Adrenal gland (tissue), 12 donors: ENCODE results near the gene MPDZ. TPM values are rescaled to one million over a fixed set of nuclear protein-coding genes. Genes with fewer than 3 reads are reported as not detected.
"Not testable (repeated sequence)": the region's sequence is repeated elsewhere in the genome, so short reads cannot be mapped to it uniquely, and the experiment has no call there.

Source experiments
- DNase-seq, 7 donors: peaks; one replicate each; pipeline ENCODE4 v3.0.0-alpha.2; 2019 to 2020
- H3K27ac ChIP-seq, 5 donors: fragments of 200-600 bp; sonication (generic) in 4 of 5; 1 replicate in 3 of 5; 2 replicates in 2 of 5; pipeline versions ENCODE4 v1.5.1 to v1.8.0; 2016 to 2020; ENCODE audit warnings: mild to moderate bottlenecking in 1 of 5
- H3K27me3 ChIP-seq: fragments of 200-600 bp; 2 replicates; pipeline ENCODE4 v1.8.0; 2021
- H3K36me3 ChIP-seq, 2 donors: fragments of 200-600 bp; replicated peaks in 1 of 2; 1 replicate in 1 of 2; 2 replicates in 1 of 2; pipeline versions ENCODE4 v1.5.1 to v1.8.0; 2018 to 2022
- H3K4me1 ChIP-seq, 2 donors: fragments of 200-600 bp; replicated peaks in 1 of 2; 1 replicate in 1 of 2; 2 replicates in 1 of 2; pipeline versions ENCODE4 v1.5.1 to v1.8.0; 2018 to 2021
- H3K4me3 ChIP-seq, 4 donors: fragments of 200-600 bp; sonication (generic) in 3 of 4; one replicate each; pipeline ENCODE4 v1.5.1; 2016 to 2018
- H3K9me3 ChIP-seq, 3 donors: fragments of 200-600 bp; sonication (generic) in 1 of 3; replicated peaks in 1 of 3; 1 replicate in 2 of 3; 2 replicates in 1 of 3; pipeline versions ENCODE4 v1.5.1 to v1.8.0; 2016 to 2021
- CTCF ChIP-seq, 6 experiments: fragments of 450-650 bp in 4 of 6; fragments of 200-600 bp in 2 of 6; sonication (generic) in 1 of 6; IDR thresholded peaks; 1 replicate in 5 of 6; 2 replicates in 1 of 6; pipeline versions ENCODE4 v1.5.1 to v1.8.0; 2016 to 2021; ENCODE audit warnings: antibody characterized with exemption in 6 of 6, mild to moderate bottlenecking in 2 of 6, moderate library complexity in 1 of 6
- POLR2A ChIP-seq, 2 donors: fragments of 450-650 bp; IDR thresholded peaks; one replicate each; pipeline ENCODE4 v1.6.1; 2017; ENCODE audit warnings: antibody characterized with exemption in 2 of 2, mild to moderate bottlenecking in 2 of 2, moderate library complexity in 1 of 2
- WGBS, 4 donors: extraction: QIAGEN DNeasy Blood & Tissue Kit in 2 of 4; methylation state at CpG; one replicate each; pipeline versions ENCODE4 v1.1.5 to v1.1.7; 2013 to 2017; 5-methylcytosine and 5-hydroxymethylcytosine counted together
- intact Hi-C, 2 donors: fragments of 100-400 bp; cut with DNase I; formaldehyde crosslinking; loops; one replicate each; pipeline versions ENCODE4 v1.14.1 to v1.15.0; 2022 to 2023
- polyA plus RNA-seq, 3 donors: library from polyadenylated mRNA; stranded (reverse); fragments of 200-250 nt in 2 of 3; fragments of 350-450 nt in 1 of 3; fragmentation: Illumina TruSeq in 1 of 3; extraction: RNeasy Lipid Tissue Mini Kit (QIAGEN cat#74804) in 1 of 3; gene quantifications; one replicate each; pipeline ENCODE4 v1.2.3, GENCODE V29; 2013 to 2014
- total RNA-seq, 9 donors: library from RNA; depleted of rRNA in 4 of 9; stranded (reverse); fragments of >200 nt in 4 of 9; fragments of 120-200 nt in 1 of 9; fragmentation: NEBNext Ultra II Directional in 1 of 9; extraction: Animal tissue kit (Norgen Biotek cat#: 25700) in 1 of 9; gene quantifications; one replicate each; pipeline versions ENCODE4 v1.1.0 to v1.2.4, GENCODE V29; 2013 to 2023
- donor health status: healthy with polysubstance abuse.
- donor health status: Bipolar disorder and iron deficiency.
- donor health status: DM: yes; HTN: yes; CAD: no.
- donor health status: DM: no; HTN: no; CAD: no.
- donor health status: DM: no; HTN: no; CAD: no.
- donor health status: DM: yes; HTN: yes; CAD: no.

MPDZ gene
- total and polyA plus RNA-seq, 12 donors: 10.7 to 46.0 (median 27.7) TPM

GRCh38 chr9:13234932-13235331, 44.6 kb downstream of the MPDZ start:
- Histone ChIP-seq H3K36me3 (no peaks in the 10 kb centered on the region), H3K9me3 (no peaks in the 10 kb centered on the region), H3K4me1 (no peaks in the 10 kb centered on the region), H3K4me3 (no peak overlapping the region), H3K27ac (no peak overlapping the region), H3K27me3 (no peaks in the 10 kb centered on the region)
- 87 to 97% (median 89%) methylated on average over 1 of the region's 1 CpG for WGBS, 4 donors
- intact Hi-C loops: no loop called here
- TF ChIP-seq POLR2A (IDR thresholded peaks at IDR 0.05): no peak
- no peak for DNase-seq

GRCh38 chr9:13228431-13228830, 51.1 kb downstream of the MPDZ start:
- Histone ChIP-seq H3K36me3 (no peaks in the 10 kb centered on the region), H3K27ac (no peak overlapping the region), H3K9me3 (no peaks in the 10 kb centered on the region), H3K4me3 (no peak overlapping the region), H3K27me3 (no peaks in the 10 kb centered on the region), H3K4me1 (no peaks in the 10 kb centered on the region)
- WGBS, 4 donors: 92 to 98% (median 95%) methylated on average over 1 of the region's 1 CpG
- no peak for TF ChIP-seq CTCF (IDR thresholded peaks at IDR 0.05)
- no peak for TF ChIP-seq POLR2A (IDR thresholded peaks at IDR 0.05)
- DNase-seq: no peak
- intact Hi-C loops: no loop called here

- DNase-seq: no peak
- Histone ChIP-seq H3K27ac (no peak overlapping the region), H3K4me1 (no peaks in the 10 kb centered on the region), H3K9me3 (no peaks in the 10 kb centered on the region), H3K27me3 (no peaks in the 10 kb centered on the region), H3K36me3 (no peaks in the 10 kb centered on the region), H3K4me3 (no peak overlapping the region)
- TF ChIP-seq CTCF (IDR thresholded peaks at IDR 0.05): no peak
- TF ChIP-seq POLR2A (IDR thresholded peaks at IDR 0.05): no peak
- intact Hi-C loops: no loop called here
- WGBS, 4 donors: 80 to 91% (median 82%) methylated on average over 2 of the region's 2 CpGs
Observed at GRCh38 chr9:13224366-13224765, 55.1 kb downstream of the MPDZ start.

GRCh38 chr9:13222733-13223132, 56.8 kb downstream of the MPDZ start:
- intact Hi-C loops, H3K4me1 ChIP-seq, DNase-seq, H3K4me3 ChIP-seq, H3K36me3 ChIP-seq, H3K27me3 ChIP-seq, H3K9me3 ChIP-seq, H3K27ac ChIP-seq: not testable (repeated sequence)

GRCh38 chr9:13221741-13222140, 57.8 kb downstream of the MPDZ start:
- TF ChIP-seq CTCF (IDR thresholded peaks at IDR 0.05): no peak
- no peak for TF ChIP-seq POLR2A (IDR thresholded peaks at IDR 0.05)
- H3K9me3 ChIP-seq: no peaks in the 10 kb centered on the region

More at GRCh38 chr9:13221741-13222140, 57.8 kb downstream of the MPDZ start:
- H3K27ac ChIP-seq: no peak overlapping the region
- H3K4me1 ChIP-seq: no peaks in the 10 kb centered on the region
- no peaks in the 10 kb centered on the region for H3K27me3 ChIP-seq
- H3K36me3 ChIP-seq: no peaks in the 10 kb centered on the region
- intact Hi-C loops: no loop called here
- no peak overlapping the region for H3K4me3 ChIP-seq
- no peak for DNase-seq
